Stimulated activated CD4-positive, alpha-beta T cell treated with anti-CD3 and anti-CD28 coated beads, Interleukin-12 subunit alpha, Interleukin-12 subunit beta, amount 100 ng/mL, for 24 hours (primary cell): ENCODE measurements around the gene TRAM2.

ENCODE experiments used
- DNase-seq, 2 experiments: peaks; one replicate each; pipeline ENCODE4 v3.0.0-alpha.2; 2020; ENCODE audit warnings: low read depth in 2 of 2

The TRAM2 gene

DNA sequence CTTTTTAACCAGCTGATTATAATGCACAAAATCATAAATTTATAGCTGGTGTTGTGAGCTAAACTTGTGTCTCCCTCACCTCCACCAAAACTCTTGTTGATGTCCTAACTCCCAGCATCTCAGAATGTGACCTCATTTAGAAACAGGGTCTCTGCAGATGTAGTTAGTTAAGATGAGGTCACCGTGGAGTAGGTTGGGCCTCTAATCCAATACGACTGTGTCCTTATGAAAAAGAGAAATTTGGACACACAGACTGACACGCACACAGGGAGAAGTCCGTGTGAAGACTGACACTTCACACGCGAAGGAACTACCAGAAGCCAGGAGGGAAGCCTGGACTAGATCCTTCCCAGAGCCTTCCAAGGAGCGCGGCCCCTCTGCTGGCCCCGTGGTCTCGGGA, 46.5 kb downstream of the TRAM2 start:
- no peak for DNase-seq

DNA sequence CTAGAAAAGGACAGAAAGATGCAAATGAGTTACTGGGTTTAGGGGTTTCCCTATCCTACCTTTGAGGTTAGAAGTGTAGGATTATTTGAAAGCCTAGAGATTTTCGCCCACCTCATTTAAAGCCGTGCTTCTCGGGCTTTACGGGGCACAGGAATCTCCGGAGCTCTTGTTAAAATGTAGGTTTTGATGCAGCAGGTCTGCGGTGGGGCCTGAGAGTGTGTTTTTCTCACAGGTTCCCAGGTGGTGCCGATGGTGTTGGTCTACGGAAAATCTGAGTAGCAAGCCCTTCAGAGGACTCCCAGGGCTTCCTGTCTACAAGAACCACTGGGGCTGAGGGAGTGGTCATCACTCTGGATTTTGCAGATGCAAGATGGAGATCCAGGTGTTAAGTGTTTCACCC, 47.5 kb downstream of the TRAM2 start:
- no peak for DNase-seq

DNA sequence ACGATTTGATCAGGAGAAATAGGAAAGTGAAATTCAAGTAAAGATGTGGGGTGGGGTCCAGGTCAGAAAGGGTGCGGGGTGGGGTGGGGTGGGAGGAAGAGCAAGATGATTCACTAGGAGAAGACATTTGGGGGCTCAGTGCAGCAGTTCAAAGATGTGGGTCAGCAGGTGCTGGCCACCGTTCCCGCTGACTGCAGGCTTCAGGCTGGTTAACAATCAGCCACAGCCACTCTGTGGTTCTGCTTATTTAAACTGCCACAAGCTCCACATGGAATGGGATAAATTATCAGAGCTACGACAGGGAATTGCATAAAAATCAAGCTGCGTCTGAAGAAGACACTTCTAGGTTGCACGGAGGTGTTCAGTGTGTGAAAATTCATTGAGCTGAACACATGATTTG, 49.4 kb downstream of the TRAM2 start:
- no peak for DNase-seq

DNA sequence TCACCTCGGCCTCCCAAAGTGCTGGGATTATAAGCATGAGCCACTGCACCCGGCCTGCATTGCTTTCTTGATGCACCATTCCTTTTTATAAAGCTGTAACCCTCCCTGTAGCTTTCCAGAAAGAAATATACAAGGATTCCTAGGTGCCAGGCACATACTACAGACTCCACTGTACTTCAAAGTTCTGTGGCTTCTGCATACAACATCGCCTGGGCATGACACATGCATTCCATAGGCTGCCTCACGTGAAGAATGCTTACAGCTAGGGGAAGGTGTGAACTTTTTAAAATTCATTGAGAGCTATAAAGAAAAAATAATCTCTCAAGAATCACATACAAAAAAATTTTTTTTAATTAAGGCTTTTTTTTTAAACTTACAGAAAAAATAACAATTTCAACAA, 50.2 kb downstream of the TRAM2 start:
- no peak for DNase-seq

DNA sequence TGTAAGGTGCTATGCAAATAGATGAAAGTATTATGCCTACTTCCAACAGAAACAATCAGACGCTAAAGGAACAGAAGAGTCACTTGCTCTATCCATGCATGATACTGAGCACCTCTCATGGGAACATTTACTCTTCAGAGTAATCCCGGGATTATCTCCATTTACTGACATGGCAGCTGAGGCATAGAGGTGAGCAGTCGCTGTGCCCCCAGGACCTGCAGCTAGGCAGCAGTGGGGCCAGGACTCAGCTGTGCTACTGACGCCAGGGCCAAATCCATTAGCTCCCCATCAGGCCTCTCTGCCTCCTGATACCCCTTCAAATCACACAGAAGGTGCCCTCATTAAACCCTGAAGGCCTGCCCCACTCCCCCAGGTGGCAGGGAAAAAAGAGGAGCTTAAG, 51.9 kb downstream of the TRAM2 start:
- DNase-seq = no peak

DNA sequence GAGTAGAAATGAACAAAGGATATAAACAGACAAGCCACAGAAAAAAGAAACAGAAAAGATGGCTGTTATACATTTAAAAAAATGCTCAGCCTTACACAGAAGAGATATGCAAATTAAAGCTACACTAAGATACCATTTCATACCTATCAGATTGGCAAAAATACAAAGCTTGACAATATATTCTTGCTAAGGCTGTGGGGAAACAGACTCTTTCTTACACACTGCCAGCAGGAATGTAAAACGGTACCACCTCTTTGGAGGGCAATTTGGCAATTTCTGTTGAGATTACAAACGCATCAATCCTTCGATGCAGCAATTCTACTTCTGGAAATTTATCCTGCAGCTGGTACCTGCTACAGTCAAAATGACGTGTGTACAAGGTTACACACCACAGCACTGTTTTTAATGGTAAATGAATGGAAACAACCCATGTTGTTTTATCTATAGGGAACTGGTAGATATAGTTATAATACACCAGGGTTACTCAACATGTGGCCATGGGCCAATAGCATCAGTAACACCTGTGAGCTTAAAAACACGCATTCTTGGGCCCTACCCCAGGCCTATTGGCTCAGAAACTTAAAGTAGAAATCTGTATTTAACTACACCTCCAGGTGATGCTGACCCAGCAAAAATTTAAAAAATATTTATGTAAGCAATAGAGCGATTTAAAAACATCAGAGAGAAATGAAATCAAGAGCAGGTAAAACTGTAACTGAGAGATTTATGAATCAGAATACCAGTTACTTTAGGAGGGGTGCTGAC, 53.3 kb downstream of the TRAM2 start:
- no peak for DNase-seq

DNA sequence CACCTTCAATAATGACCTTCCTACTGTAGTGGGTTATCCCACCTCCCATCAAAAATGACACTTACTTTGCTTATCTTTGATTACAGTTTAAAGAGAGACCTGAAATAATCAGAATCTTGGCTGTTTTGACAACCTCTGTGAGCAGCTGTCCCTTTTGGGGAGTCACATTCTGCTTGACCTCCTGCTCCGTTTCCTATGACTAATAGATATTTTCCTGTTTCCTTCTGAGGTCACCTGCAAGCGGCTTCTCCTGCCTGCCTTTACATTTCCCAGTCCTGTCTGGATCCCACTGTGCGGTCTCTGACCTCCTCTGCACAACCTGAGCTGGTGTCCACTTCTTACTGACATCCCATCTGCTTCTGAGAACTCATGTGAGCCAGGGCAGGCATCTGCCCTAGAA, 54.2 kb downstream of the TRAM2 start:
- no peak for DNase-seq

DNA sequence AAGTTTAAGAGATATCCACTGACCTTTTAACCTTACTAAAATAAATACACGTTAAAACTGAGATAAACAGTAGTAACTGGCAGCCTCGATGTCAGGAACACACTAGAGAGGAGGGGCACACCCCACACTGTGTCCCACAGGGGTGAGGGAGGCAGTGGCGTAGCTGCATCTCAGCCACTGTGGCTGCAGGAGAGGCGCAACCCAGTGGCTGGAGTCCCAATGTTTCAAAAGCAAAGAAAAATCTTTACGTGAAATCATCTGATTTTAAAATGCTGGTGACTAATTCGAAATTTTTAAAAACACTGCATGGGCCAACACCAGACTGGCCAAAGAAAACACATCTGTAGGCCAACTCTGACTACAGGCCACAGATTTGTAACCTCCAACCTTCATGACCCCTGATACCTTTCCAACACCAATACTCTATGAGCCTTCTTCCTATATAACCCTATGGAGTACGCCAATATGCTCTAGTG, 54.7 kb downstream of the TRAM2 start:
- no peak for DNase-seq

DNA sequence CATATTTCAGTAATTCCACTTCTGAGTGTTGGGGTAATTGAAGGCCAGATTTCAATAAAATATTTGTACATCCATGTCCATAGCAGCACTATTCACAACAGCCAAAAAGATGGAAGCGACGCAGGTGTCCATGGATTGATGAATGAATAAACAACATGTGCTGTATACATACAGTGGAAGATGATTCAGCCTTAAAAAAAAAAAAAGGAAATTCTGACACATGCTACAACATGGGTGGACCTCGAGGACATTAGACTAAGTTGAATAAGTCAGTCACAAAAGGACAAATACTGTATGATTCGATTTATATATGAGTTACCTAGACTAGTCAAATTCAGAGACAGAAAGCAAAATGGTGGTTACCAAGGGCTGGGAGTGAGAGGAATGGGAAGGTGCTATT, 57.2 kb downstream of the TRAM2 start:
- DNase-seq = no peak

DNA sequence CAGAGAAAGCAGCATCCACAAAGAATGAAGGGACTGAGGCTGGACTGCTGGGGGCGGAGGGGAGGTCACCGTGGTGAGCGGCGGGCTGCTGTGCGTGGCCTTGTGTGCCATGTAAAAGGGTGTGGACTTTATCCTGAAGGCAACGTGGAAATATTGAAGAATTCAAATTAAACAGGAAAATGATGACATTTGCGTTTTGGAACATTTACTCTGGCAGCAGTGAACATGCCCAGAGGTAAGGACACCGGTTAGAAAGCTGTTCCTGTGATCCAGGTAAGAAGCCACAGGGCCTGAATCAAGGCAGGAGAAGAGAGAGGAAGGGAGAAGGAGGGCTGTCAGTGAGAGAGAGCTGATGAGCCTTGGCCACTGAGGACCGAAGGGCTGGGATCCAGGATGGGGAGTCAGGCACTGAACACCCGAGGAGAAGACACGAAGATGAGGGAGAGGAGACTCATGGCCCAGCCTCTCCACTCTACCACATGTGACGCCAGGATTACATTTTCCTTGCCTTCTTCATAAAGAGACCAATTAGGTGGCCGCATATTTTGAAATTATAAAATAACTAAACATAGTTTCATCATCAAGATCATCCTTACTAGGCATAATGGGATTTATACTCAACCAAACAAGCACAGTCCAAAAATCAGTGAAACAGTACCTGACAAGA, 58.4 kb downstream of the TRAM2 start:
- no peak for DNase-seq

DNA sequence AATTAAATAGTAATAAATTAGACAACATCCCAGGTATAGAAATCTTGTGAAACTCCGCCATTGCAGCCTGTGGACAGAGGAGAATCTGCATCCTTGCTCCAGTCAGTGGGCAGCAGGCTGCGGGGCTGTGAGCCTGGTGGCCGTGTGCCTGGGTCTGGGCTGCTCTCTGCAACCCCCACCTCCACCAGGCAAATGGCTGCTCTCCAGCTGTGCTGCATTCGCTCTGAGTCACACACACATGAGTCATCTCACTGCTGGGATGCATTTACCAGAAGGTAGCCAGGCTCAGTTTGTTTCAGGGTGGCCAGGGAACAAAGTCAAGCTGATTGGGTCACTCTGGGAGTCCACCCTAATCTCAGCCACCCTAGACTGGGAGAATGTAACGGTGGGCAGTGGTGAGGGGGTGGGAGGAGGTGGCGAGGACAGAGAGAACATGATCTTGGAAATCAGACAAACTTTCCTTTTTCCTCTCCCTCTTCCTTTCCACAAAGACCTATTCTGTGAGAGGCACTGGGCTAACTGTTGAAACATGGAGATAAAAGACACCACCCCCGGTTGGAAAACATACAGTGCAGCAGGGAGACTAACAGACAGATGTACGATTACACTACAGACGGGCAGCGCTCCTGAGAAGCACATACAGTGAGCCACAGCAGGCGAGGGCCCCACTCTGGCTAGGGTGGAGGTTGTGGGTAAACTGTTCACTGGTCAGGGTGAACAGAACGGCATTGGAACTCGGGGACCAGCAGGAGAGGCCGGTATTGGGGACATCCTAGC, 59.2 kb downstream of the TRAM2 start:
- peak in 1 of 2 experiments; percentile 28 for DNase-seq

DNA sequence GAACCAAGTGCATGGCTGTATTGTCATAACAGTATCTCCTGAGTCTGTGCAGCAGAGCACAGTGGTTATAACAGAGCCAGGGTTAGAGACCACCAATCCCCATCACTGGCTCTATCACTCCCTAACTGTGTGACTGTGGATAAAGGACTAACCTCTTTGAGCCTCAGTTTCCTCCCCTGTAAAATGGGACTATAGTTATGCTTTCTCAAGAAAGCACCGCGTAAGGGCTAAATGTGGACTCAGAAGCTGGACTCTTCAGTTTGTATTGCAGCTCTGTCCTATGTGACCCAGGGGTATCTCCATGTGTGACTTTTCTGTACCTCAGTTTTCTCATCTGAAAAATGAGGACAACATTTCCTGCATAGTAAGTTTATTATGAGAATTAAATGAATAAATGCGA, 59.9 kb downstream of the TRAM2 start:
- DNase-seq = no peak

DNA sequence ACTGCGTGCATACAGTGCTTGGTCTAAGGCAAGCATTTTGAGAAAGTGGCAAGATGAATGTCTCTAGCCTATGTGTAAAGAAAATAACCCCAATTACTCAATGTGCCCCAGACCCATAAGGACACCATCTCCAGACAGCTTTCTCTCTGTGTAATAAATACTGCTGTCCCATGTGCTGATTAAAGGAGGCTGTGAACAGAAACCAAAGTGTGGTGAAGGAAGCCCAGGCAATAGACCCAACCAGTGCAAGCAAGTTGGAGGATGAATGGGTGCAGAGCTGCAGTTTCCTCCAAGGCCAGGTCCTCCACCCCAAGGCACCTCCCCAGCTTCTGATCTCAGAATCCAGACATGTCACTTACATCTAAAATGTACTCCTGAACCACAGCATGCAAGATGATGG, 60.6 kb downstream of the TRAM2 start:
- DNase-seq = no peak

DNA sequence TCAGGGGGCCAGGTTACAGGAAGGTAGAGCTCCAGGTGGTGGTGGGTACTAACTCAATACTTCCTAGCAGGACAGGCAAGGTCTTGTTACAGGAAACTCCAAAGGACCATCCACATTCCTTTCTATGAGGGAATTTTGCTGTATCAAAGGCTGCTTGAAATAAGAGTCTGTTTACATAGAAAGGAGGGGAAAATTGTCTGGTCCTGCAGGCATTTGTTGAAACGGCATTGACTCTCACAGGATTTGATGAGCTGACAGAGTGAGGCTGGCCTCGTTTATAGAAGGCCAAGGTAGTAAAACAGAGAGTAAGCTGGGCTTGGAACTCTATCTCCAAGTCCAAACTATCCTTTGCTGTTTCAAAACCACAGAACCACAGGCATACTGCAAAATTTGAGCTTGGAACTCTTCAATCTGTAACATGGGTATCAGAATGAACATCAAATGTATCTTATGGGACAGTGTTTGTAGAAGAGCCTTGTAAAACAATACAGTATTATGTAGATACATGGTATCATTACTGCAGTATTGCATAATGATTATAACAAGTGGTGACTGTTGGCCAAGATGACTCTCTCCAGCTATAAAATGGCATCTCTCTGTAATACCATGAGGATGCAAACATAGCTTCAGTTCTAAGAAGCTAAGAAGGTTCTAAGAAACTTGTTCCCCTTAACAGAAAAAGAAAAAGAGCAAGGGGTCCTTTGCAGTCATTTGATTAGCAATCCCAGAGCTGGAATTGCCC, 61.5 kb downstream of the TRAM2 start:
- no peak for DNase-seq

DNA sequence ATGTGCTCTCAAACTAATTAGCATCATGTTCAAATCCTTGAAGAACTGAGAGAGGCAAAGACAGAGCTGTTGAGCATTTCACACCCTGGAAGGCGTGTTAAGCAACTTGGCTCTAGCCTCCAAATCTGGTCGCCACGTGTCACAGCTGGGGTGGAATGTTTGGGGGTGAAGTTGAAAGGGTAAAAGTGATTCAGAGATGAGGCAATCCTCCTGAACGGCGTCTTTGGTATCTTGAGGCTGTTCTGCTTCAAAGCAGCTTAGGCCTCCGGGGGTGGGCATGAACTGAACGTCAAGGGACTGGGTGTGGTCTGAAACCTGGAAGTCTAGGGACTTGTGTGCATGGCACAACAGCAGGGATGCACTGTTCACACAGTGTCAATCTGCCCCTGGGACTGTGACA, 62.3 kb downstream of the TRAM2 start:
- DNase-seq = no peak

DNA sequence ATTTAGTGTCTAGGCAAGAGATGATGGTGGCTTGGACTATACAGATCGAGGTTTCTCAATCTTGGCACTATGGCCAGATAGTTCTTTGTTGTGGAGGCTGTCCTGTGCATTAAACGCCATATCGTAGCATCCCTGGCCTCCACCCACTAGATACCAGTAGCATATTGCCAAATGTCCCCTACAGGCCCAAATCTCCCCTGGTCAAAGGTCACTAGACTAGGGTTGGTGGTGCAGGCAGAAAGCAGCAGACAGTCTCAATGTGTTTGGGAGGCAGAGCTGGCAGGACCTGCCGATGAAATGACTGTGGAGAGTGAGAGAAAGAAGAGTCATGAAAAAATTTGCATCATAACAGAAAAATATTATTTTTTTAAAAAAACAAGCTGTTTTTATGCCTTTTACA, 63.0 kb downstream of the TRAM2 start:
- DNase-seq = no peak

DNA sequence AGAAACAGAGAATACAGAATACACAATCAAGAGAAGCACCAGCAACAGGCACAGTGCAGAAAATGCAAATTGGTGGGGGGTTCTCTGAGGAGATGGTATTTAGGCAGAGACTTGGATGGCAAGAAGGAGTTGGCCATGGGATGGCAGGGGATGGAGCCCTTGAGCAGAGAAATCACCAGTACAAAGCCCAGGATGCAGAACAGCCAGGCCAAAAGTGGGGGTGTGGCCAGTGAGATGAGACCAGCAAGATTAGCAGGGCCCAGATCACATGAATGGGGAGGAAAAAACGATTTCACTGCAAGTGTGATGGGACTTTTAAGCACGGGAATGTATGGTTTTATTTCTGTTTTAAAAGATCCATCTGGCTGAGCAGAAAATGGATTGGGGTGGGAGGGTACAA, 63.4 kb downstream of the TRAM2 start:
- DNase-seq = no peak

DNA sequence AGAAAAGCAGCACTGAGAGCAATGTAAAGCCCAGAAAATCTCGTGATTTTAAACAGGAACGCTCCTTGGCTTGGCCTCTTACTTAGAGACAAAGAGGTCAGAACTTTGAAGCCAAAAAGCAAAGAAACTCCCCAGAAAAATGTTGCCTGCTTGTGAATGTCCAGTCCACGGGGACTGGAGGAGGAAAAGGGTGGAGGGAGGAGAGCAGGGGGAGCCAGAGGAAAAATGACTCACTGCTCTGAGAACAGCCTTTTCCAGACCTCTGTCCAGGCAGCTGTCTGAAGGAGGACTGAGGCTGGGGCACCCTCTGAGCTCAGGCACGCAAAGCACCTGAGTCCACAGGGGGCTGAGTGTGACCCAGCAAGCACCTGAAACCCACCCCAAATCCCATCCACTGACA, 64.7 kb downstream of the TRAM2 start:
- no peak for DNase-seq

DNA sequence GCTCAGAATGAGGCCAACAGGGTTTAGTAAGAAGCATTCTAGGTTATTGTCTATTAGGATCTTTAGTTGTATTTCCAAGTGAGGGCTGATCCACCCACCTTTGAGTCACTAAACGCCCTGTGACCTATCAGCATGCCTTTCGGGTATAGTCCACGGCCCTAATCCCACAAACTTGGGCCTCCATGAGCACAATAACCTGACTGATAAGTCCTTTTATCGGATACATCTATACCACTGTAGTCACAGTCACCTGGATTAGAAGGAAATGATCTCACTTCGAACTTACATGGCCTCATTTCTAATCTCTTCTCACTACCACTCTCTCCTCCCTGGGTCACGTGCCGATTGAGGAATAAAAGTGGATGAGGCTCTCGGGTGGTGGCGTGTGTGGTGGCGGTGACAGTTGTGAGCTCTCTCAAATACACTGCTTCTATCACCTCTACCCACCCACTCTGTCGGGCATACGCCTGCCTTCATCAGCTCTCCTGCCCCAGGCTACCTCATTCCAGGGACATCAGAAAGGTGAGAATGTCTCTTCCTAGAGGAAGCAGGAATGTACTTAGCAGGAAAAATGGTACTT, 65.2 kb downstream of the TRAM2 start:
- DNase-seq = no peak

DNA sequence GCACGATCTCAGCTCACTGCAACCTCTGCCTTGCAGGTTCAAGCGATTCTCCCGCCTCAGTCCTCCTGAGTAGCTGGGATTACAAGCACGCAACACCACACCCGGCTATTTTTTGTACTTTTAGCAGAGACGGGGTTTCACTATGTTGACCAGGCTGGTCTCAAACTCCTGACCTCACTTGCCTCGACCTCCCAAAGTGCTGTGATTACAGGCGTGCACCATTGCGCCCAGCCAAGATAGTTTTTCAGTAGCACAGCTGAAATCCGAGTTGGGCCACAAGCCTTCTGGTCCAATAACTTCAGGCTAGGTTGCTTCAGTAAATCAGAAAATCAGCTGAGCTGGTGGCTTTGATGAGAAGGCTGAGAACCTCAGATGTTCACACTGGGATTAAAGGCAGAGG, 65.7 kb downstream of the TRAM2 start:
- no peak for DNase-seq

DNA sequence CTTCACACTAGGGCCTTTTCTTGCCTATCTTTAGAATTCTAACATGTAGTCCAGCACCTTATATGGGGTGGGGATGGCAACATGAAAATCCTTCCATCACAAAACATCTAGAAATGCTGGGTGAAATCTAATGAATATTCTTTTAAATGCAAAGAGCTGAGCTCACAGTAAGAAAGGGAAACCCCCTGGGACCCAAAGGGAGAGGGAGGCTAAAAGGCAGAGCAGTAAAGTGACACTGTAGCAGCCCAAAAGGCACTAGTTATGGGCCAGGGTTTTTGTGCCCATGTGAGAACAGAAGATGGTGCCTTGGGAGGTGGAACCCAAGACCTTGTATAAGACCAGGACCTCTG, 66.7 kb downstream of the TRAM2 start:
- DNase-seq = no peak
